ENCODE data around the gene C1QTNF5.

DNA sequence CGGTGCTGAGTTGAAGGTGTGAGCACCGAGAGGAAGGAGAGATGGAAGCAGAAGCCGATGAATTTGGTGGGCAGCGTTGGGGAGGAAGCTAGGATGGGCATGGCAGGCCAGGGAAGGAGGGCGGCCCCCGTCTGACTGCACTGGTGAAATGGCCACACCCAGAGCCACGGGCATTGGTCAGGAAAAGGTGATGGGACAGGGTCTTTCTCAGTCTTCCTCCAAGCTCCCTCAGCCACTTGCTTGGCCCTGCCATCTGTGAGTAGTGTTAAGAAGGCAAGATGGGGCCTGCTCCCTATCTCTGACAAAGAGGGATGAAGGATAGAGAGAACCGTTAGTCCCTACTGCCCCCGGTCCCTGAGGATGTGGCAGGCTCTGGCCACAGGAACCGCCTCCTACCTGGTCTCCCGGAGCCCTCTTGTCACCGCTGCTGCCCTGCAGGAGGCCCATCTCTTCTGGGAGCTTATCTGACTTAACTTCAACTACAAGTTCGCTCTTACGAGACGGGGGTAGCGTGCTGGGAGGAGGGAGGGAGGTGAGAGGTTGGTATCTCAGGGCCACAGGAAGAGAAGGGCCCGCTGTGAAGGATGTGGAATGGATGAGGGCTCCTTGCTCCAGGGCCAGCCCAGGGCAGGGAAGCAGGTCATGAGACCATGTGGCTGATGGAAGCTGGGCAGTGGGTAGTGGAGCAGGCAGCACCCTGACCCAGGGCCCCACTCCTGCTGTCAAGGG lies 30.6 kb downstream of the C1QTNF5 start:
- no peak for TF ChIP-seq POLR2A (IDR thresholded peaks at IDR 0.05)
- TF ChIP-seq, protein P1, sequence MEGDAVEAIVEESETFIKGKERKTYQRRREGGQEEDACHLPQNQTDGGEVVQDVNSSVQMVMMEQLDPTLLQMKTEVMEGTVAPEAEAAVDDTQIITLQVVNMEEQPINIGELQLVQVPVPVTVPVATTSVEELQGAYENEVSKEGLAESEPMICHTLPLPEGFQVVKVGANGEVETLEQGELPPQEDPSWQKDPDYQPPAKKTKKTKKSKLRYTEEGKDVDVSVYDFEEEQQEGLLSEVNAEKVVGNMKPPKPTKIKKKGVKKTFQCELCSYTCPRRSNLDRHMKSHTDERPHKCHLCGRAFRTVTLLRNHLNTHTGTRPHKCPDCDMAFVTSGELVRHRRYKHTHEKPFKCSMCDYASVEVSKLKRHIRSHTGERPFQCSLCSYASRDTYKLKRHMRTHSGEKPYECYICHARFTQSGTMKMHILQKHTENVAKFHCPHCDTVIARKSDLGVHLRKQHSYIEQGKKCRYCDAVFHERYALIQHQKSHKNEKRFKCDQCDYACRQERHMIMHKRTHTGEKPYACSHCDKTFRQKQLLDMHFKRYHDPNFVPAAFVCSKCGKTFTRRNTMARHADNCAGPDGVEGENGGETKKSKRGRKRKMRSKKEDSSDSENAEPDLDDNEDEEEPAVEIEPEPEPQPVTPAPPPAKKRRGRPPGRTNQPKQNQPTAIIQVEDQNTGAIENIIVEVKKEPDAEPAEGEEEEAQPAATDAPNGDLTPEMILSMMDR (IDR thresholded peaks at IDR 0.05), result no peak
